Measurements from ENCODE around the gene AP3S1.

- no peak for TF ChIP-seq CTCF (IDR thresholded peaks at IDR 0.05)
- TF ChIP-seq EP300 (IDR thresholded peaks at IDR 0.05): no peak
- TF ChIP-seq POLR2A (IDR thresholded peaks at IDR 0.05): no peak
- TF ChIP-seq POLR2AphosphoS5 (IDR thresholded peaks at IDR 0.05): no peak
Measured at GRCh38 chr5:115815693-115816225, 26.0 kb upstream of the AP3S1 start.

All from upper lobe of left lung (tissue), 4 donors.